NCI-H226 (cell line): Measurements from ENCODE around the gene KRTAP10-2.

Experiments used
- DNase-seq: peaks from one replicate; pipeline ENCODE4 v3.0.0-alpha.2; 2015

KRTAP10-2 gene

DNA sequence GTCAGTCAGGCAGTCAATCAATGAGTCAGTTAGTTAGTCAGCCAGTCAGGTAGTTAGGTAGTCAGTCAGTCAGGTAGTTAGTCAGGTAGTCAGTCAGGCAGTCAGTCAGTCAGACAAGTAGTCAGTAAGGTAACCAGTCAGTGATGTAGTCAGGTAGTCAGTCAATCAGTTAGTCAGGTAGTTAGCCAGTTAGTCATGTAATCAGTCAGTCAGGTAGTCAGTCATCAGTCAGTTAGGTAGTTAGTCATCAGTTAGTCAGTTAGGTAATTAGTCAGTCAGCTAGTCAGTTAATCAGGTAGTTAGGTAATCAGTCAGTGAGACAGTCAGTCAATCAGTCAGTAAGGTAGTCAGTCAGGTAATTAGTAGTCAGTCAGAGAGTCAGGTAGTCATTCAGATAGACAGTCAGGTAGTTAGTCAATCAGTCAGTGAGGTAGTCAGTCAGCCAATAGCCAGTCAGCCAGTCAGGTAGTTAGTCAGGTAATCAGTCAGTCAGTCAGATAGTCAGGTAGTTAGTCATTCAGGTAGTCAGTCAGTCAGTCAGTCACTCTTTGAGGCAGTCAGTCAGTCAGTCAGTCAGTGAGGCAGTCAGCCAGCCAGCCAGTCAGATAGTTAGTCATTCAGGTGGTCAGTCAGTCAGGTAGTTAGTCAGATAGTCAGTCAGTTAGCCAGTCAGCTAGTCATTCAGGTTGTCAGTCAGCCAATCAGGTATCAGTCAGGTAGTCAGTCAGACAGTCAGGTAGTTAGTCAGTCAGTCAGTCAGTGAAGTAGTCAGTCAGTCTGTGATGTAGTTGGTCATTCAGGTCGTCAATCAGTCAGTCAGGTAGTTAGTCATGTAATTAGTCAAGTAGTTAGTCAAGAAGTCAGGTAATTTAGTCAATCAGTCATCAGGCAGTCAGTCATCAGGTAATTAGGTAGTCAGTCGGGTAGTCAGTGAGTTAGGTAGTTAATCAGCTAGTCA lies 26.6 kb downstream of the KRTAP10-2 start:
- no peak for DNase-seq

DNA sequence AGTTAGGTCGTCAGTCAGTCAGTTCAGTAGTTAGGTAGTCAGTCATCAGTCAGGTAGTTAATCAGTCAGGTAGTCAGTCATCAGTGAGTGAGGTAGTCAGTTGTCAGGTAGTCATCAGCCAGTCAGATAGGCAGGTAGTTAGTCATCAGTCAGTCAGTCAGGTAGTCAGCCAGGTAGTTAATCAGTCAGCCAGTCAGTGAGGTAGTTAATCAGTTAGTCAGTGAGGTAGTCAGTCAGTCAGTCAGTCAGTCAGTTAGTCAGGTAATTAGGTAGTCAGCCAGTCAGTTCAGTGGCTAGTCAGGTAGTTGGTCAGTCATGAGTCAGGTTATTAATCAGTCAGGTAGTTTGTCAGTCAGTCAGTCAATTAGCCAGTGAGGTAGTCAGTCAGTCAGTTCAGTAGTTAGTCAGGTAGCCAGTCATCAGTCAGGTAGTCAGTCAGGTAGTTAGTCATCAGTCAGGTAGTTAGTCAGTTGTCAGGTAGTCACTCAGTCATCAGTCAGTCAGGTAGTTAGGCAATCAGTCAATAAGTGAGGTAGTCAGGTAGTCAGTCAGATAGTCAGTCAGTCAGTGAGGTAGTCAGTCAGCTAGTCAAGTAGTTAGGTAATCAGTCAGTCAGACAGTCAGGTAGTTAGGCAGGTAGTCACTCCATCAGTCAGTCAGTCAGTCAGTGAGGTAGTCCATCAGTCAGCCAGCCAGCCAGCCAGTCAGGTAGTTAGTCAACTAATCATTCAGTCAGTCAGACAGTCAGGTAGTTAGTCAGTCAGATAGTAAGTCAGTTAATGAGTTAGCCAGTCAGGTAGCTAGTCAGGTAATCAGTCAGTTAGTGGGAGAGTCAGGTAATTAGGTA lies 27.5 kb downstream of the KRTAP10-2 start:
- peak; percentile 1 for DNase-seq

DNA sequence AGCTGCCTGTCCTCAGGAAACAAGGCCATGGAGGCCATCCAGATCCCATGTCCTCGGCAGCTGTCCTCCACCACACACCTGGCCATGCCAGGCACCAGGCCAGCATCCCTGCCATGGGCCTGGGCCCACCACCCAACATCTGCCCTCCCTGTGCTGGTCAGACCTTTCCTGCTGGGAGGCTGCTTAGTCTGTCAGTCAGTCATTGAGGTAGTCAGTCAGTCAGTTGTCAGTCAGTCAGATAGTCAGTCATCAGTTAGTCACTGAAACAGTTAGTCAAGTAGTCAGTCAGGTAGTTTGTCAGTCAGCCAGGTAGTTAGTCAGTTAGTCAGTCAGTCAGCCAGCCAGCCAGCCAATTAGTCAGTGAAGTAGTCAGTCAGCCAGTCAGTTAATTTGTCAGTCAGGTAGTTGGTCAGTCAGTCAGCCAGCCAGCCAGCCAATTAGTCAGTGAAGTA lies 28.5 kb downstream of the KRTAP10-2 start:
- peak; percentile 0 for DNase-seq

DNA sequence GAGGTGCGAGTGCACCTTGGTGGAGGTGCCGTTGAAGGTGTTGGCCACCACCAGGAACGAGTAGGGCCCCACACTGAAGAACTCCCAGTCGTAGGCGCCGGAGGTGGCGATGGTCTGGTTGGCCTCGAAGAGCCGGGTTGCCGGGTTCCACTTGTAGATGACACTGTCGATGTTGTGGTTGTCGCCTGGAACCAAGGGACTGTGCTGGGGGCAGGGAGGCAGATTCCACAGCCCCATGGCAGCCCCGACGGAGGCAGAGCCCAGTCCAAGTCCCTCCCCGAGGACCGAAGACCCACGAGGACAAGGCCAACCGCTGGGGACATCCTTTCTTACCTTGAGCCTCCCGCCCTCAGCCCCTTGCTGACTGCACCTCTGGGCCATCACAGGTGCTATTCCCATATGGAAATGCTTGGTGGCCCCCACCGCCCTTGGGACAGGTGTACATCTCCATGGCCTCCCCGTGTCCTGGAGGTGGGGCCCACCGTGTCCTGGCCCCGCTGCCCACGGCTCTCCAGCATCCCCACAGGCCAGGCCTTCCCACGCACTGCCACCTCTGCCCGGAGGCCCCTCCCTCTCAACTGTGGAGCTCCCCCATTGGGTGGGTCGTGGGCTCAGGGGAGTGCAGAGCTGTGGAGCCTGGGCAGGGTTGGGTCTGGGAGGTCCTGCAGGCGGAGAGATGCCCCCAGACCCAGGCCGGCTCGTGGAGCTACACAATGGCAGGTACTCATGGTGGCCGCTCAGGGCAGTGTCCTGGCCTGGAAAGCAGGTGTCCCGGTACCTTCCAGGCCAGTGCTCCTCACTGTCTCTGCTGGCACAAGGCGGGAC lies 29.2 kb downstream of the KRTAP10-2 start:
- DNase-seq: peak; percentile 0

DNA sequence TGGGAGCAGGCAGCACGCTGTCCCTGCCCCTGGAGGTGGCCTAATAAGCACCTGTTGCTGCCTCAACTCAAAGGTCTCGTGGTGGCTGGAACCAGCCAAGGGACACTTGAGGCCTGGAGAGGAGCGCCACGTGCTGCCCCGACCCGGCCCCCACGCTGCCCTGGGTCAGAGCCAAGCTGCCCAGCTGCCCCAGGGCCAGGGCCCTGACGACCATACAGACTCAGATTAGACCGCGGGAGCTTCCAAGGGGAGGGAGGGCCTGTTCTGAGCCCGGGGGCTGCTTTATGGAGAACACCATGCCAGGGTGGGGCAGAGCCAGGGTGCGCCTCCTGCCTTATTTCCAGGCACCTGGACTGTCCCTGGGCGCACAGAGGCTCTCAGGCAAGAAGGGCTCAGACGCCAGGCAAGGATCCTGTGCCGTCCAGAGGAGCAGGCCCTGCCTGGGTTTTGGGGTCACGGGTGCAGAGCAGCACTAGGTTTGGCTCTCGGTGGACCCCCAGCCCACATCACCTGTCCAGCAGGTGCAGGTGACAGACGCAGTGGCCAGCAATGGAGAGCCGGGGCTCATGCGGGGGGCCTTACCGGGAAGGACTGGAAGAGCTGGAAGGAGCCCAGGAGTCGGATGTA lies 29.9 kb downstream of the KRTAP10-2 start:
- no peak for DNase-seq

DNA sequence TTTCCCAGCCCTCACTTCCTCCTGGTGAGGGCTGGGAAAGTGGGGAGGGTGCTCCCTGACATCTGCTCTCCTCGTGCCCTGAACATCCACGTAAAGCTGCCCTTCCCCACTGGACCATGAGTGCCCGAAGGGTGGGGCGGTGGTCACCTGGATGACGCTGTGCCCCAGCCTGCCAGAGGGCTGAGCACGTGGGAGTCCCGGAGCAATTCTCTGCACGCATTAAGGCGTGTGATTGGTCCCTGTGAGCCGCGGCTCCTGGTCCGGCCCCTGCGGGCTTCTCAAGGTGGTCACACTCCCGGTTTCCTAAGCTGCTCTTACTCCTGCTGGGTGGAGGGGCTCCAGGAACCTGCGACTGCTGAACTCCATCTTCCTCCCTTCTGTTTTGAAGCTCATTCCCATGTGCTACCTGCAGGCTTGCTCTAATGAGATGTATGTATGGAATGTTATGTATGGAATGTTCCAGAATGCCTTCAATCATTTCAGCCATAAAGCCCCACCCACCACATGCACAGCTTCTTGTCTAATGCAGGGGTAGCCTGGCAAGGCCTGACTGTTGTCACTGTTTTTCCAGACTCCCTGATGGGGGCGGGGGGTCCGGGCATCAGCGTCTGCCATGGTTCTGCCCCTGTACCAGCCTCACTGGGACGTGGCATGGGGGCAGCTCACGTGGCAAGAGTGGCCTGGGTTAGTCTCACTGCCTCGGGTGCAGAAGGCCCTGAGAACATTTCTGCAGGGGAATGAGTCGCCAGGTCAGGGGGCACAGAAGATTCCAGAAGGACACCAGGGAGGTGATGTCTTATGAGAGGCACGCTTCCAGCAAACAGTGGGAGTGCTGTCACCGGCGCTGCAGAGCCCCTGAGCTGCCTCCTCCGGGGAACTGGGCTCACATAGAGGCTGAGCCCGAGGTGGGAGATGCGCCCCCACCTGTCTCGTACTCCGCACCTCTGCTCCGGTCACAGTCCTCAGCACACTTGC lies 30.7 kb downstream of the KRTAP10-2 start:
- DNase-seq: no peak

DNA sequence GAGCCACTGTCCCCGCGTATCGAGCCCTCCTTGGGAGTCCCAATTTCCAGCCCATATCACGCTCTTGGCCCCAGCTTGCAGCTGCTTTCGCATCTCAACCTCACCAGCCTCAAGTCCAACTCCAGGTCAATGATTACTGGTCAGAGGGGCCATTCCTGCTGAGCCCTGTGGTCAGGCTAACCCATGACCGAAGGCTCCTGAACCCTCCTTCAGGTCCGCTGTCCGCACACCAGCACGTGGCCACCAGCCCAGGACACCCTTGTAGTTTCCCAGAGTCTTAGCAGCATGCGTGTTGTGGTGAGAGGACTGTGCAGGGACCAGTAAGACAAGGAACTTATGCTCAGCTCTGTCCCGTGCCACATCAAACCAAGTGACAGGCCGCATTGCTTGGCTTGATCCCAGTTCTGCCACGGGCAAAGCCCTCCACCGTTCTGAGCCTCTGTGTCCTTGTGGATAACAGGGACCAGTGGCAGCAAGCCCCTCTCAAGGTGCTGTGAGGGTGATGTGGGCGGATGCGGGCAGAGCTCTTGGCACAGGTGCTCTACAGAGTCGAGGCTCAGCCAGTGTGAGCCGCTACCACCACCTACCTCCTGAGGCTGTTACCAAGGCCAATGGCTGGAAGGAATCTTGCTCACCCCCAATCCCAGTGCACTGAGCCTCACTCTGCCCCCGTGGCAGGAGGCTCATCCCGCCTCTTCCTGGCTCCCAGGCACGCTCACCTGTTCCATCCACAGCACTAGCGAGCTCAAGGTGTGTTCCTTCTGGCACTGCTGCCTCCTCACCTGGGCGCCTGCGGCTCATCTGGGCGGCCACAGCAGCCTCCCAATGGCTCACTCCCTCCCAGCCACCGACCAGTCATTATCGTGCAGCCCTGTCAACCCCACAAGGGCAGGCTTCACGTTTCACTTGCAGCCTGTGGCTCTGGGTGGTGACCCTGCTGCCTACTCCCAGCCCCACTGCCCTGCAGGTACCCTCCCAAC lies 31.7 kb downstream of the KRTAP10-2 start:
- DNase-seq: no peak

DNA sequence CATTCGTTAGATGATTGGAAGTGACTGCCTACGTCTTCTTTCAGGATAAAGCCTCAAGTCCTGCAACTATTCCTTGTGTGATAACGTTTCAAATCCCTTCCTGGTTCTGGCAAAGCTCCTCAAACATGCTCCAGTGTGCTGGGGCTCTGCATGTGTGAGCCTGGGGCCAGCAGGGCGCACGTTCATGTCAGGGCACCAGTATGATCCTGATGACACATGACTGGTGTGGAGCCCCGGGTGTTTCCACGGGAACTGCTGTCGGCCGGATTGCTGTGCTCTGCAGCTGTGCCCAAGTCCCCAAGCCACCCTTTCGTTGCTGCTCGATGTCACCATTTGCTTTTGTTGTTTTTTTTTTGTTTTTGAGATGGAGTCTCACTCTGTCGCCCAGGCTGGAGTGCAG lies 32.6 kb downstream of the KRTAP10-2 start:
- DNase-seq: no peak

DNA sequence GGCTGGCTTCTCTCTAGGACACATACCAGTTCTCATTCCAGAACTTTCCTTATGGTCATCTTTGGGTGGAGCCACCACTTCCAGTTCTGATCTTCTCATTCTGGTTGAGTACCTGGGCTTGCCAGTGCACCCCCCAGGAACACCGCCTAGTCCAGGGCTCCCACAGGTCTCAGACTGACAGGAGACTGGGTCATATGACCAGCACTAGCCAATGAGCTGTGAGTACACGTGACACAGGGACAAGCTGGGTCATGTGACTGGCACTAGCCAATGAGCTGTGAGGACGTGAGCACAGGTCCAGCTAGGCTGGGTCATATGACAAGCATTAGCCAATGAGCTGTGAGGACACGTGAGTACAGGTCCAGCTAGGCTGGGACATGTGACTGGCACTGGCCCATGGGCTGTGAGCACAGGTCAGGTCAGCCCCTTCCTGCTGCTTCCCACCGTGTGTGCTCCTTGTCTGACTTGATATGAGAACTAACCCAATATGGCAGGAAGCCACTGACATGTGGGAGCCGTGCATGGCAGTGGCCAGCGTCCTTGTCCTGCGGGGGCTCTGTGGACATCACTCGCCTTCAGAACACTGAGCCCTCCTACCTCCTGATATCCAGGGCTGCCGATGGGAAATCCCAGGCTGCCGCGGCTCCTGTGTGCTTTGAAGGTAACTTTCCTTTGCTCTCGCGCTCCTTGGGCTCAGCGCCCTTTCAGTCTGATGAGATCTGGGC lies 34.0 kb downstream of the KRTAP10-2 start:
- DNase-seq: peak; percentile 9

DNA sequence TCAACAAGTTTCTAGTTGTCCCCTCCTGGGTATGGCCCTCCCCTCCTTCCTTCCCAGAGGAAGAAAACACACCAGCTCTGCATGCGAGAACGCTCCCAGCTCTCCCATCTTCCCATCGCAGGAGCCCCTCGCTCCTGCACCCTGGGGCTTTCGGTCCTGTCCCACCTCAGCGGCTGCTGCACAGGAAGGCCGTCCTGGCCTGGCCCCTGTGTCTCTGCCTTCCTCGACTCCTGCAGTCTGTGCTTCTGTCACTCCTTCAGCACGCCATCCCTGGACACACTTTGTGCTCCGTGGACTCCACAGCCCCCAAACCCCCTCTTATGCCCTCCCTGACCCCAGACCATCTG lies 34.5 kb downstream of the KRTAP10-2 start:
- no peak for DNase-seq

DNA sequence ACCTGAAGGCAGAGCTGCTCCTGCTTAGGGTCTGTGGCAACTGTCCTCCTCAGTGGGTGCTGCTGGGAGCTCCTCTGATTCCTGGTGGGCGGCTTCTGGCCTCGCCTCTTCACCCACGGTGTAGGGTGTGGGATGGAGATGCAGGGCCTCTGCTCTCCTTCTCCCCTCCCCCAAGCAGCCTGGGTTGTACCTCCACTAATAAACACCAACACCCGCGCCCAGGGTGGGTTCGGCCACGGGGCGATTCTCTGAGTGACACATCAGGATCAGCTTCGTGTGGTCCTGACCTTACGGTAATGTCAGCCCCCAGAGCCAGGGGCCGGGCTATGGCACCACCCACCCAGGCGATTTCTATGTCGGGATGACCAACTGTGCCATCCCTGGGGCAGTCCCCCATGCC lies 35.0 kb downstream of the KRTAP10-2 start:
- DNase-seq: no peak

DNA sequence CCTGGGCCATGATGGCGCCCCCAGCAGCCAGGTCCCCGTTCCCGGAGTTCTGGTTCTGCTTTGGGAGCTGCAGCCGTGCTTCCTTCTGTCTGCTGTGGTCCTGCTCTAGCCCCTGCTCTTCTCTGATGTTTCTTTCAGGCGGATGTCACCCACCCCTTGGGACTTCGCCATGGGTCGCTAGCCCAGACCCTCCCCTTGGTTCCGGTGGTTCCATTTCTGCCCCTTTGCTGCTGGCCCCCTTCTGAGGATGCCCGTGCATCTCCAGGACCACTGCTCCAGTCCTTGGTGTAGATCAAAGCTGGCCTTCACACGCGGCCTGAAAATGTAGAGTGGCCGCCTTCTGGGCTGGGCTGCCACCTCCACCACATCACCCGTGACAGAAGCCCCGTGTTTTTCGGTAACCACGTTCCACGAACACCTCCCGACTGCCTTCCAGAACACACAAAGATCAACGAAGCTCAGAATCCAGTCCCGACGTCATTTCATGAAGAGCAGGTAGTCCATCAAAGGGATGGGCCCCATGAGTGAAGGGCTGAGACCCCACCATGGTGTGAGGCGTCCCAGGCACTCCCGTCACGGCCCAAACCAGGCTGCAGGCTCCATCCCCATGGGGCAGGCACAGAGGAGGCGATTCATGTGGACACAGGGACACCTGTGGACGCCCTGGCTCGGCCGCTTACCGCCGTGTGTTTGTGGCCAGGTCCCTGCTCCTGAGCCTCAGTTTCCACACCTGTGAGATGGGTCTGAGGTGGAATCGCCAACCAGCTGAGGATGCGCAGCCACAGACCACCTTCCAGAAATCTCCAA lies 35.7 kb downstream of the KRTAP10-2 start:
- DNase-seq: no peak

DNA sequence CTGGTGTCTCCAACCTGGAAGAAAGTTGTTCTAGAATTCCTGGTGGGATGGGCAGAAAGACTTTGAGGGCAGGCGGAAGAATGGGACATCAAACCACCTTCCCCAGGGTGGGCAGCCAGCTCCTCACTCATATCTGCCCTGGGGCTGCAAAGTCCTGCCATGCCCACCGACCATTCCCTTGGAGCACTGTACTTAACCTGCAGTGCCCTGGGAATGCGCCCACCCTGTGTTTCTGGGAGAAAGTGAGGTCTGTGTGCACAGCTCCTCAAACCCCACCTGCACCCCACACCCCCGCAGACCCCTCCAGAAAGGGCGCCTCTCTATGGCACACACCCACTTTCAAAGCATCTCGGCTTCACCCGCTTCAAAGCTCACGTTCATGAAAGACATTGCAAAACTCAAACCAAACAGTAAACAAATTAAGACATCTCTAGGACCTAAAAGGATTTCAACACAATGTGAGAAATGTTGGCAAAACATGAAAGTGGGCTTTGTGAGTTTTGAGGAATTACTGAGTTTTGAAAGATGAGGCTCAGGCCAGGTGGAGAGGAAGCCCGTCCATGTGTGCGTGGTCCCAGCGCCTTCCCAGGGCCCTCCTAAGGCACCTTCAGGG lies 36.5 kb downstream of the KRTAP10-2 start:
- DNase-seq: no peak

DNA sequence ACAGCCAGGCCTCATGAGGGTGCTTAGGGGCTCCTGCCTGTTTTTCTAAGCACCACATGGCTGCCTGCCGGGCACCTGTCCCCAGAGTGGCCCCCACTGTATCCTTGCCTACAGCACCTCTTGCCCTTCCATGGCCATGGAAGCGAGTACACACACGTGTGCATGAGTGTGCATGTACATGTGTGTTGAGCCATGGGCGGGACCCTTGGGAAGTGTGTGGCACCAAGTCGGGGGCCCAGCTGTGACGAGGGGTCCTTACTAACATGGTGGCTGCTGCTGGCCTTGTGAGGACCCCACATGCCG lies 37.1 kb downstream of the KRTAP10-2 start:
- DNase-seq: no peak

DNA sequence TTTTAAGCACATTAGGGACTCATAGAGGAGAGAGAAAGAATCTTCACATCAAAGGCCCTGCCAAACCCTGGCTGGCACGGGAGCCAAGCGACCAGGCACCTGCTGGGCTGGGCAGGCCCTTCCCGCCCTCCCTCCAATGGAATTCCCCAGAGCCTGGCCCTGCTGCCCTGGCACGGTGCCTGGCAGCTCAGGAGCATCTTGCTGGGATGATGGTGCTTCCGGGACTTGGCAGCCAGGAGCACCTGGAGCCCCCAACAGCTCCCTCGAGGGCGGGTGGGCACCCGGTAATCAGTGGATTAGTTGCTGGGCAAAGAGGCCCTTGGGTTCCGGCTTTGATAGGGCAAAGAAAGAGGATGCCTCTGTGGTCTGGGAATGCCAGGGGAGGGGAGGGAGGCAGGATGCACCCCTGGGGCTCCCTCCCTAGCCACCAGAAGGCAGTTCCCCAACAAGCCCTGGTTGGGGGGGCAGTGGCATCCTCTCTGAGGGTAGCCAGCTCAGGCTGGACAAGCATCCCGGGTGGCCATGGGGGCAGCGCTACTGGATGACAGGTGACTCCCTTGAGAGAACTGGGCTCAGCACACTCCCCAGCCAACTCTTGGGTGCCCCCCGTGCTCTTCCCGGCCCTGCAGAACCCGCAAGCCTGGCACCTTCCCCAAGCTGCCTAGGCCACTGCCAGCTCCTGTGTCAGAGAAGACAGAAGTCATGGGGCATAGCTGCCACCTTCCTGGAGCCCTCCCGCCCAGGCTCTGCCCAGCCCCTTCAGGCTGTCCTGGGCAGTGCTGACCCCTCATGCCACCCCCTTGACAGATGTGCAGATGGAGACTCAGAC lies 37.7 kb downstream of the KRTAP10-2 start:
- peak; percentile 38 for DNase-seq

DNA sequence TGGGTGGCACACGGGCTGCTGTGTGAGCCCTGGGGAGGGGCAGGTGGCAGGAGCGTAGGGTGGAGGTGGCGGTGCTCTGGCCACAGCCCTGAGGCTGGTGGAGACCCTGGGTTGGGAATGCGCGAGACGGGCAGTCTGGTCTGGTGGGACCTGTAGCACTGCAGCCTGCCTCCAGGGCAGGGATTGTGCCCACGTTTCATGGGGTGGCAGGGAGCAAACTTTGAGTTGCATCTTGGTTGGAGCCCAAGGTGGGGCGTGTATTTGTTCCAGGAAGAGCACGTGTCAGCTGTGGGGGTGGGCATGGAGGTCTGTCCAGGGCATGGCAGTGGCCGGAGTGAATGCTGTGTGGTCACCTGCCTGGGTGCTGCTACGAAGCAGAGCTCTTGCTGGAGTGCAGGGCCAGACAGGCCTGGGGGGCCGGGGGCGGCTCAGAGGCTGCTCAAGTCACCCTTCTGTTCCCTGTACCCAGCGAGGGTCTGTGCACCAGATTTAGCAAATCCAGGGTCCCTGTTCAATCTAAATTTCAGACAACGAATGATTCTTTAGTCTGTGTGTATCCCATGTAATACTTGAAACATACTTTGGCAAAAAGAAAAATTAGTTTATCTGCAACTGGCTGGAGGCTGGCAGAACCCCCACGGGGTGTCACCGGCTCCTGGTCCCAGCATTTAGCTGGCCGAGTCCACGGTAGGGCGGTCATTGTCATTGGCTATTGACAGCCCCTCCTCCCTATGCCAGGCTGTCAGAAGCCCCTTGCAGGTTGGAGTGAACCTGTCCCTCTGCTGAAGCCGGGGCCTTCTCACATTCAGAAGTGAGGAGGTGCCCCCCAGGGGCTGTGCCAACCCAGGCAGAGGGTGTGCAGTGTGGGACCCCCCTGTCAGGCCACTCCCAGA lies 38.6 kb downstream of the KRTAP10-2 start:
- DNase-seq: no peak
